ENCODE data around the gene MDK.
A peak's percentile ranks its signal among the peaks of the same experiment; 100 is the strongest.

MDK gene

GRCh38 chr11:46389450-46390330 is 8.2 kb downstream of the MDK start (continued):
- no peak for TF ChIP-seq ZNF555 (tag by site-specific recombination; conservative IDR thresholded peaks at IDR 0.05)
- TF ChIP-seq ZNF830 (tag by site-specific recombination; IDR thresholded peaks at IDR 0.05; ENCODE audit: low read depth), result no peak
- TF ChIP-seq ZBTB17 (tag by site-specific recombination; IDR thresholded peaks at IDR 0.05), result peak; percentile 80
- TF ChIP-seq HIC1 (tag by site-specific recombination; IDR thresholded peaks at IDR 0.05), result peak; percentile 80
- TF ChIP-seq ZNF132 (tag by site-specific recombination; IDR thresholded peaks at IDR 0.05; ENCODE audit: borderline replicate concordance), result no peak
- no peak for TF ChIP-seq ZNF112 (tag by site-specific recombination; IDR thresholded peaks at IDR 0.05)
- TF ChIP-seq GLIS2 (tag by site-specific recombination; IDR thresholded peaks at IDR 0.05), result peak; percentile 93
- peak; percentile 85 for TF ChIP-seq ZNF501 (tag by site-specific recombination; IDR thresholded peaks at IDR 0.05)
- peak; percentile 65 for TF ChIP-seq PATZ1 (tag by site-specific recombination; IDR thresholded peaks at IDR 0.05)
- no peak for TF ChIP-seq ZNF280D (tag by site-specific recombination; IDR thresholded peaks at IDR 0.05)
- TF ChIP-seq ZNF169 (tag by site-specific recombination; IDR thresholded peaks at IDR 0.05), result no peak
- no peak for TF ChIP-seq ZNF138 (tag by site-specific recombination; IDR thresholded peaks at IDR 0.05; ENCODE audit: borderline replicate concordance)
- TF ChIP-seq SP3 (tag by site-specific recombination; IDR thresholded peaks at IDR 0.05), result peak; percentile 38
- peak; percentile 55 for TF ChIP-seq ZNF449 (tag by site-specific recombination; IDR thresholded peaks at IDR 0.05)
- TF ChIP-seq ZSCAN30 (tag by site-specific recombination; IDR thresholded peaks at IDR 0.05), result peak; percentile 60
- TF ChIP-seq ZSCAN16 (tag by site-specific recombination; IDR thresholded peaks at IDR 0.05), result no peak
- TF ChIP-seq HOXD13 (CRISPR knock-in tag; IDR thresholded peaks at IDR 0.05; ENCODE audit: borderline replicate concordance), result no peak
